Neural progenitor cell (in vitro differentiated cells): Measurements from ENCODE around the gene KIAA0232. TPM values are rescaled to one million over a fixed set of nuclear protein-coding genes. Genes with fewer than 3 reads are reported as not detected.

Source experiments
- DNase-seq: peaks from one replicate; pipeline ENCODE4 v3.0.0-alpha.2; 2016; ENCODE audit warnings: low spot score
- H2AFZ ChIP-seq: fragments of 200-600 bp; sonication (generic); replicated peaks from 2 replicates; pipeline ENCODE4 v1.6.1; 2016; ENCODE audit warnings: antibody characterized with exemption
- H3F3A ChIP-seq: fragments of 200-600 bp; sonication (generic); 2 replicates; pipeline ENCODE4 v1.6.1; 2016; ENCODE audit warnings: antibody characterized with exemption, low read depth
- H3K27ac ChIP-seq: fragments of 200-600 bp; sonication (generic); 2 replicates; pipeline ENCODE4 v1.5.1; 2016; ENCODE audit warnings: mild to moderate bottlenecking
- H3K27me3 ChIP-seq: fragments of 200-600 bp; sonication (generic); 2 replicates; pipeline ENCODE4 v1.6.1; 2016; ENCODE audit warnings: mild to moderate bottlenecking, moderate library complexity
- H3K36me3 ChIP-seq: fragments of 200-600 bp; sonication (generic); 2 replicates; pipeline ENCODE4 v1.5.1; 2016
- H3K4me1 ChIP-seq: fragments of 200-600 bp; sonication (generic); 2 replicates; pipeline ENCODE4 v1.6.1; 2016; ENCODE audit warnings: mixed run types
- H3K4me2 ChIP-seq: fragments of 200-600 bp; sonication (generic); 2 replicates; pipeline ENCODE4 v1.6.1; 2016
- H3K4me3 ChIP-seq: fragments of 200-600 bp; sonication (generic); 2 replicates; pipeline ENCODE4 v1.5.1; 2016
- H3K79me2 ChIP-seq: fragments of 200-600 bp; sonication (generic); 2 replicates; pipeline ENCODE4 v1.6.1; 2016; ENCODE audit warnings: low read depth
- H3K9ac ChIP-seq: fragments of 200-600 bp; sonication (generic); 2 replicates; pipeline ENCODE4 v1.6.1; 2016
- H3K9me3 ChIP-seq: fragments of 200-600 bp; sonication (generic); 2 replicates; pipeline ENCODE4 v1.5.1; 2016; ENCODE audit warnings: low read depth
- H4K20me1 ChIP-seq: fragments of 200-600 bp; sonication (generic); 2 replicates; pipeline ENCODE4 v1.6.1; 2016; ENCODE audit warnings: low read depth
- H3K27ac Mint-ChIP-seq: 3 replicates; pipeline ENCODE4 v1.8.0; 2021; ENCODE audit warnings: mixed read lengths
- H3K27me3 Mint-ChIP-seq: 2 replicates; pipeline ENCODE4 v1.8.0; 2022; ENCODE audit warnings: low read depth, mild to moderate bottlenecking, inconsistent platforms, moderate library complexity, mixed read lengths; ENCODE audit not compliant: insufficient read depth
- H3K36me3 Mint-ChIP-seq: 3 replicates; pipeline ENCODE4 v1.8.0; 2021; ENCODE audit warnings: mixed read lengths
- H3K4me1 Mint-ChIP-seq: 3 replicates; pipeline ENCODE4 v1.8.0; 2021; ENCODE audit warnings: mixed read lengths
- H3K4me3 Mint-ChIP-seq: 3 replicates; pipeline ENCODE4 v1.8.0; 2021; ENCODE audit warnings: mild to moderate bottlenecking, moderate library complexity, mixed read lengths
- H3K9me3 Mint-ChIP-seq: 3 replicates; pipeline ENCODE4 v1.8.0; 2020; ENCODE audit warnings: mixed read lengths
- EZH2 ChIP-seq: fragments of 200-600 bp; sonication (generic); IDR thresholded peaks from 2 replicates; pipeline ENCODE4 v1.6.1; 2017; ENCODE audit warnings: antibody characterized with exemption, mild to moderate bottlenecking, moderate library complexity
- EZH2phosphoT487 ChIP-seq: fragments of 200-600 bp; sonication (generic); IDR thresholded peaks from 2 replicates; pipeline ENCODE4 v1.6.1; 2017; ENCODE audit warnings: antibody characterized with exemption
- total RNA-seq: library from RNA; depleted of rRNA; stranded (reverse); fragments of >200 nt; gene quantifications from 2 replicates; pipeline ENCODE4 v1.2.3, GENCODE V29; 2015; ENCODE audit warnings: low replicate concordance
- TF ChIP-seq, protein P1 (sequence below): fragments of 200-600 bp; sonication (generic); IDR thresholded peaks from 2 replicates; pipeline ENCODE4 v1.5.1; 2017; ENCODE audit warnings: antibody characterized with exemption, mild to moderate bottlenecking

KIAA0232 gene
- total RNA-seq, 1 donor from 2014 or later, result 42.9 TPM

DNA sequence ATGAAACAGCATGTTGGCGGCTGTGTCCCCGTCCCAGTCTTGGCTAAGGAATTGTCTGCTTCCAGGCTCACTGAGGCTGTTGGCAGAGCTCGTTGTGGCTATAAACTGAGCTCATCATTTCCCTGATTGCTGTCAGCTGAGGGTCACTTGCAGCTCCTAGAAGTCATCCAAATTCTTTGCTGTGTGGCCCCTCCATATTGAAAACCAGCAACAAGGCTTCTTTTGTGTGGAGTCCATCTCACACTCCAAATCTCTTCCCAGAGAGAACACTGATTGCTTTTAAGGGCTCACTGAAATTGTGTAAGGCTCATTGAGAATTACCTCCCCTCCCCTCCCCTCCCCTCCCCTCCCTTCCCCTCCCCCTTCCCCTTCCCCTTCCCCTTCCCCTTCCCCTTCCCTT, 150.4 kb downstream of the KIAA0232 start:
- Mint-ChIP-seq H3K27me3 (peaks cover 5% of the 10 kb centered on the region), H3K4me1 (peaks cover 36% of the 10 kb centered on the region), H3K4me3 (no peak overlapping the region), H3K9me3 (peaks cover 12% of the 10 kb centered on the region), H3K27ac (no peak overlapping the region), H3K36me3 (peaks cover 22% of the 10 kb centered on the region)
- peaks cover 11% of the 10 kb centered on the region for H3F3A ChIP-seq
- no peak overlapping the region for H3K9ac ChIP-seq
- H3K4me1 ChIP-seq, result peaks cover 18% of the 10 kb centered on the region
- H3K27ac ChIP-seq, result no peak overlapping the region
- no peak overlapping the region for H3K4me3 ChIP-seq
- peaks cover 55% of the 10 kb centered on the region for H4K20me1 ChIP-seq
- DNase-seq, result no peak
- H2AFZ ChIP-seq, result no peak overlapping the region
- no peak overlapping the region for H3K4me2 ChIP-seq
- no peaks in the 10 kb centered on the region for H3K9me3 ChIP-seq
- no peak for TF ChIP-seq EZH2
- TF ChIP-seq EZH2phosphoT487, result no peak
- TF ChIP-seq, protein P1, sequence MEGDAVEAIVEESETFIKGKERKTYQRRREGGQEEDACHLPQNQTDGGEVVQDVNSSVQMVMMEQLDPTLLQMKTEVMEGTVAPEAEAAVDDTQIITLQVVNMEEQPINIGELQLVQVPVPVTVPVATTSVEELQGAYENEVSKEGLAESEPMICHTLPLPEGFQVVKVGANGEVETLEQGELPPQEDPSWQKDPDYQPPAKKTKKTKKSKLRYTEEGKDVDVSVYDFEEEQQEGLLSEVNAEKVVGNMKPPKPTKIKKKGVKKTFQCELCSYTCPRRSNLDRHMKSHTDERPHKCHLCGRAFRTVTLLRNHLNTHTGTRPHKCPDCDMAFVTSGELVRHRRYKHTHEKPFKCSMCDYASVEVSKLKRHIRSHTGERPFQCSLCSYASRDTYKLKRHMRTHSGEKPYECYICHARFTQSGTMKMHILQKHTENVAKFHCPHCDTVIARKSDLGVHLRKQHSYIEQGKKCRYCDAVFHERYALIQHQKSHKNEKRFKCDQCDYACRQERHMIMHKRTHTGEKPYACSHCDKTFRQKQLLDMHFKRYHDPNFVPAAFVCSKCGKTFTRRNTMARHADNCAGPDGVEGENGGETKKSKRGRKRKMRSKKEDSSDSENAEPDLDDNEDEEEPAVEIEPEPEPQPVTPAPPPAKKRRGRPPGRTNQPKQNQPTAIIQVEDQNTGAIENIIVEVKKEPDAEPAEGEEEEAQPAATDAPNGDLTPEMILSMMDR, result no peak
- H3K27me3 ChIP-seq, result no peaks in the 10 kb centered on the region
- no peaks in the 10 kb centered on the region for H3K36me3 ChIP-seq
- peaks cover 83% of the 10 kb centered on the region for H3K79me2 ChIP-seq

Other genes starting within 250 kb of the KIAA0232 start
- 2.7 and 6.3 TPM in 2 replicates for gene MAN2B2, start 207.5 kb upstream of the KIAA0232 start, total RNA-seq
- 162 and 178 TPM in 2 replicates for gene MRFAP1, start 142.0 kb upstream of the KIAA0232 start, total RNA-seq
- not detected in 2 replicates for gene S100P, start 88.8 kb upstream of the KIAA0232 start, total RNA-seq
- gene MRFAP1L1, start 72.9 kb upstream of the KIAA0232 start, total RNA-seq, result 90.6 and 141 TPM in 2 replicates
- gene BLOC1S4, start 66.6 kb upstream of the KIAA0232 start, total RNA-seq, result 10.5 and 24.6 TPM in 2 replicates
- 47.9 and 58.8 TPM in 2 replicates for gene TBC1D14, start 127.1 kb downstream of the KIAA0232 start, total RNA-seq